Mesendoderm (in vitro differentiated cells): Measurements from ENCODE around the gene CUEDC1.

Experiments
- DNase-seq: peaks from one replicate; pipeline ENCODE4 v3.0.0; 2013
- H2AK5ac ChIP-seq: 2 replicates; pipeline ENCODE4 v1.6.1; 2013; ENCODE audit warnings: low read length, inconsistent platforms
- H2BK120ac ChIP-seq: 2 replicates; pipeline ENCODE4 v1.6.1; 2013; ENCODE audit warnings: low read depth, mild to moderate bottlenecking, low read length, moderate library complexity, mixed read lengths
- H2BK15ac ChIP-seq: replicated peaks from 2 replicates; pipeline ENCODE4 v1.6.1; 2013; ENCODE audit warnings: low read depth, mild to moderate bottlenecking, moderate library complexity
- H2BK5ac ChIP-seq: 2 replicates; pipeline ENCODE4 v1.6.1; 2013; ENCODE audit warnings: low read length, inconsistent platforms
- H3K18ac ChIP-seq: 2 replicates; pipeline ENCODE4 v1.6.1; 2013; ENCODE audit warnings: mild to moderate bottlenecking, low read length, mixed read lengths
- H3K23ac ChIP-seq: one replicate; pipeline ENCODE4 v1.6.1; 2013; ENCODE audit warnings: low read length
- H3K27ac ChIP-seq: 2 replicates; pipeline ENCODE4 v1.5.1; 2013; ENCODE audit warnings: low read depth, mild to moderate bottlenecking, inconsistent platforms, low read length, moderate library complexity
- H3K27me3 ChIP-seq: 2 replicates; pipeline ENCODE4 v1.6.1; 2013; ENCODE audit warnings: low read length, control low read depth, mild to moderate bottlenecking, inconsistent platforms; ENCODE audit not compliant: insufficient read depth, poor library complexity
- H3K36me3 ChIP-seq: 2 replicates; pipeline ENCODE4 v1.6.1; 2013; ENCODE audit warnings: low read length, inconsistent platforms; ENCODE audit not compliant: control insufficient read depth, insufficient read depth
- H3K4ac ChIP-seq: one replicate; pipeline ENCODE4 v1.6.1; 2013; ENCODE audit warnings: low read depth, mild to moderate bottlenecking, low read length, moderate library complexity
- H3K4me1 ChIP-seq: 2 replicates; pipeline ENCODE4 v1.6.1; 2013; ENCODE audit warnings: low read depth, low read length, inconsistent platforms; ENCODE audit not compliant: control insufficient read depth
- H3K4me2 ChIP-seq: 2 replicates; pipeline ENCODE4 v1.6.1; 2013; ENCODE audit warnings: low read length
- H3K4me3 ChIP-seq: 2 replicates; pipeline ENCODE4 v1.5.1; 2013; ENCODE audit warnings: mild to moderate bottlenecking, low read length
- H3K56ac ChIP-seq: one replicate; pipeline ENCODE4 v1.6.1; 2013; ENCODE audit warnings: low read length
- H3K79me1 ChIP-seq: 2 replicates; pipeline ENCODE4 v1.6.1; 2013; ENCODE audit warnings: low read length, inconsistent platforms
- H3K79me2 ChIP-seq: 2 replicates; pipeline ENCODE4 v1.6.1; 2013; ENCODE audit warnings: mild to moderate bottlenecking, low read length; ENCODE audit not compliant: control insufficient read depth, insufficient read depth
- H3K9ac ChIP-seq: 2 replicates; pipeline ENCODE4 v1.6.1; 2013; ENCODE audit warnings: low read length, inconsistent platforms
- H4K5ac ChIP-seq: one replicate; pipeline ENCODE4 v1.6.1; 2013; ENCODE audit warnings: low read length
- H4K8ac ChIP-seq: one replicate; pipeline ENCODE4 v1.6.1; 2013; ENCODE audit warnings: low read depth, mild to moderate bottlenecking, control low read depth, low read length, moderate library complexity
- WGBS: extraction: QIAGEN DNeasy Blood & Tissue Kit; methylation state at CpG from one replicate; pipeline ENCODE4 v1.1.7; 2013; ENCODE audit warnings: low lambda C conversion rate, missing lambda C conversion rate; ENCODE audit not compliant: insufficient coverage; ENCODE audit errors: extremely low coverage; 5-methylcytosine and 5-hydroxymethylcytosine counted together

Gene CUEDC1

GRCh38 chr17:57888311-57889216 lies 66.6 kb downstream of the CUEDC1 start:
- Histone ChIP-seq H3K27me3 (no peaks in the 10 kb centered on the region), H3K79me1 (peaks cover 5% of the 10 kb centered on the region), H3K4me1 (peaks cover 5% of the 10 kb centered on the region), H3K36me3 (no peaks in the 10 kb centered on the region), H3K4me2 (no peak overlapping the region), H3K9ac (no peak overlapping the region), H3K4me3 (no peak overlapping the region), H3K18ac (no peak overlapping the region), H3K23ac (no peak overlapping the region), H4K5ac (no peak overlapping the region), H3K79me2 (no peaks in the 10 kb centered on the region), H2AK5ac (no peak overlapping the region), H2BK15ac (no peak overlapping the region), H3K56ac (no peak overlapping the region), H3K27ac (no peak overlapping the region), H4K8ac (no peak overlapping the region), H2BK5ac (no peak overlapping the region), H3K4ac (no peak overlapping the region), H2BK120ac (no peak overlapping the region)
- DNase-seq = no peak
- no CpG with 5 or more reads among the region's 12 CpGs for WGBS

- peaks cover 5% of the 10 kb centered on the region for H3K79me1 ChIP-seq
Measured at GRCh38 chr17:57887161-57887560, 68.1 kb downstream of the CUEDC1 start.

GRCh38 chr17:57886020-57886419 lies 69.2 kb downstream of the CUEDC1 start:
- Histone ChIP-seq H3K23ac (no peak overlapping the region), H3K79me2 (no peaks in the 10 kb centered on the region), H3K9ac (no peak overlapping the region), H3K79me1 (peaks cover 2% of the 10 kb centered on the region), H3K4ac (no peak overlapping the region), H2BK5ac (no peak overlapping the region), H3K27me3 (no peaks in the 10 kb centered on the region), H3K4me2 (no peak overlapping the region), H3K56ac (no peak overlapping the region), H3K4me3 (no peak overlapping the region), H2AK5ac (no peak overlapping the region), H3K27ac (no peak overlapping the region), H3K4me1 (no peaks in the 10 kb centered on the region), H4K8ac (no peak overlapping the region), H3K36me3 (no peaks in the 10 kb centered on the region), H2BK15ac (no peak overlapping the region), H2BK120ac (no peak overlapping the region), H3K18ac (no peak overlapping the region), H4K5ac (no peak overlapping the region)
- no peak for DNase-seq
- no CpG with 5 or more reads among the region's 4 CpGs for WGBS

More at GRCh38 chr17:57887161-57887560, 68.1 kb downstream of the CUEDC1 start:
- Histone ChIP-seq H3K56ac (no peak overlapping the region), H3K27me3 (no peaks in the 10 kb centered on the region), H3K36me3 (no peaks in the 10 kb centered on the region), H3K4me3 (no peak overlapping the region), H2BK120ac (no peak overlapping the region), H3K4me2 (no peak overlapping the region), H3K4me1 (no peaks in the 10 kb centered on the region), H3K23ac (no peak overlapping the region), H3K4ac (no peak overlapping the region), H3K18ac (no peak overlapping the region), H3K27ac (no peak overlapping the region), H3K79me2 (no peaks in the 10 kb centered on the region), H2AK5ac (no peak overlapping the region), H4K5ac (no peak overlapping the region), H2BK15ac (no peak overlapping the region), H2BK5ac (no peak overlapping the region), H4K8ac (no peak overlapping the region), H3K9ac (no peak overlapping the region)
- DNase-seq = no peak
- no CpG with 5 or more reads among the region's 4 CpGs for WGBS

- no peaks in the 10 kb centered on the region for H3K36me3 ChIP-seq
- no peak overlapping the region for H3K18ac ChIP-seq
- H4K8ac ChIP-seq = no peak overlapping the region
- no peak for DNase-seq
- H3K9ac ChIP-seq = no peak overlapping the region
- no peak overlapping the region for H2BK120ac ChIP-seq
- H3K27me3 ChIP-seq = no peaks in the 10 kb centered on the region
- H2BK5ac ChIP-seq = no peak overlapping the region
- H4K5ac ChIP-seq = no peak overlapping the region
- H2AK5ac ChIP-seq = no peak overlapping the region
- no peak overlapping the region for H2BK15ac ChIP-seq
- WGBS = no CpG with 5 or more reads among the region's 67 CpGs
- H3K79me2 ChIP-seq = no peaks in the 10 kb centered on the region
- no peak overlapping the region for H3K56ac ChIP-seq
- H3K23ac ChIP-seq = no peak overlapping the region
- H3K27ac ChIP-seq = no peak overlapping the region
- H3K4me1 ChIP-seq = no peaks in the 10 kb centered on the region
- H3K4me3 ChIP-seq = no peak overlapping the region
- peaks cover 2% of the 10 kb centered on the region for H3K79me1 ChIP-seq
- no peak overlapping the region for H3K4me2 ChIP-seq
- no peak overlapping the region for H3K4ac ChIP-seq
Measured at GRCh38 chr17:57885148-57885915, 69.9 kb downstream of the CUEDC1 start.

GRCh38 chr17:57881783-57882351 lies 73.3 kb downstream of the CUEDC1 start:
- Histone ChIP-seq H2AK5ac (no peak overlapping the region), H3K18ac (no peak overlapping the region), H3K27ac (peak overlapping the region; percentile 40), H2BK15ac (no peak overlapping the region), H4K5ac (no peak overlapping the region), H3K27me3 (no peaks in the 10 kb centered on the region), H2BK120ac (no peak overlapping the region), H3K23ac (no peak overlapping the region), H3K79me2 (no peaks in the 10 kb centered on the region), H4K8ac (no peak overlapping the region), H3K79me1 (no peaks in the 10 kb centered on the region), H3K56ac (no peak overlapping the region), H3K4me1 (peaks cover 2% of the 10 kb centered on the region), H2BK5ac (no peak overlapping the region), H3K9ac (no peak overlapping the region), H3K36me3 (no peaks in the 10 kb centered on the region), H3K4me3 (no peak overlapping the region), H3K4me2 (no peak overlapping the region), H3K4ac (no peak overlapping the region)
- WGBS = no CpG with 5 or more reads among the region's 9 CpGs
- DNase-seq = no peak
